Femur (tissue), 1 donor: ENCODE results near the gene DHDDS.
A peak's percentile ranks its signal among the peaks of the same experiment; 100 is the strongest.

Source experiments
- DNase-seq: peaks from one replicate; pipeline ENCODE4 v3.0.0-alpha.2; 2017

Gene DHDDS

GRCh38 chr1:26418865-26419349 lies 13.2 kb upstream of the DHDDS start:
- DNase-seq: no peak

GRCh38 chr1:26419494-26419893 lies 12.6 kb upstream of the DHDDS start:
- DNase-seq: no peak

- DNase-seq: no peak
Measured at GRCh38 chr1:26429721-26430120, 2.4 kb upstream of the DHDDS start.

- DNase-seq: no peak
Measured at GRCh38 chr1:26432793-26433192, 672 bp downstream of the DHDDS start.

GRCh38 chr1:26434161-26434752 lies 2.1 kb downstream of the DHDDS start:
- no peak for DNase-seq

- DNase-seq: no peak
Measured at GRCh38 chr1:26438041-26438440, 5.9 kb downstream of the DHDDS start.

- DNase-seq: no peak
Measured at GRCh38 chr1:26440259-26440658, 8.1 kb downstream of the DHDDS start.

GRCh38 chr1:26449868-26450267 lies 17.7 kb downstream of the DHDDS start:
- DNase-seq: no peak

GRCh38 chr1:26450908-26451307 lies 18.8 kb downstream of the DHDDS start:
- DNase-seq: no peak

- DNase-seq: no peak
Measured at GRCh38 chr1:26452459-26453183, 20.5 kb downstream of the DHDDS start.

- DNase-seq: no peak
Measured at GRCh38 chr1:26459148-26459547, 27.0 kb downstream of the DHDDS start.

- DNase-seq: no peak
Measured at GRCh38 chr1:26459573-26460031, 27.5 kb downstream of the DHDDS start.

GRCh38 chr1:26468911-26469310 lies 36.8 kb downstream of the DHDDS start:
- peak; percentile 63 for DNase-seq

GRCh38 chr1:26469558-26469957 lies 37.4 kb downstream of the DHDDS start:
- no peak for DNase-seq

GRCh38 chr1:26470878-26471497 lies 38.9 kb downstream of the DHDDS start:
- no peak for DNase-seq

- peak; percentile 87 for DNase-seq
Measured at GRCh38 chr1:26471498-26472319, 39.6 kb downstream of the DHDDS start.

- DNase-seq: peak; percentile 95
Measured at GRCh38 chr1:26472320-26472900, 40.3 kb downstream of the DHDDS start, which contains the start of gene HMGN2. TSS of gene HMGN2 (plus strand) at chr1:26472440. CDS start at chr1:26472613, 173 bp downstream.

- peak; percentile 96 for DNase-seq
Measured at GRCh38 chr1:26472901-26473845, 41.1 kb downstream of the DHDDS start.

GRCh38 chr1:26474818-26475217 lies 42.7 kb downstream of the DHDDS start:
- no peak for DNase-seq

GRCh38 chr1:26475989-26476388 lies 43.9 kb downstream of the DHDDS start:
- DNase-seq: no peak

GRCh38 chr1:26476958-26477357 lies 44.8 kb downstream of the DHDDS start:
- DNase-seq: no peak
